Tongue (tissue), 2 donors: Measurements from ENCODE around the gene PSORS1C2. TPM values are rescaled to one million over a fixed set of nuclear protein-coding genes. Genes with fewer than 3 reads are reported as not detected.

Source experiments
- DNase-seq: peaks from one replicate; pipeline ENCODE4 v3.0.0-alpha.2; 2015
- total RNA-seq: library from RNA; depleted of rRNA; stranded (reverse); fragments of >200 nt; gene quantifications from one replicate; pipeline ENCODE4 v1.2.3, GENCODE V29; 2014

The PSORS1C2 gene
- total RNA-seq, 1 donor from 2014 or later: not detected

DNA sequence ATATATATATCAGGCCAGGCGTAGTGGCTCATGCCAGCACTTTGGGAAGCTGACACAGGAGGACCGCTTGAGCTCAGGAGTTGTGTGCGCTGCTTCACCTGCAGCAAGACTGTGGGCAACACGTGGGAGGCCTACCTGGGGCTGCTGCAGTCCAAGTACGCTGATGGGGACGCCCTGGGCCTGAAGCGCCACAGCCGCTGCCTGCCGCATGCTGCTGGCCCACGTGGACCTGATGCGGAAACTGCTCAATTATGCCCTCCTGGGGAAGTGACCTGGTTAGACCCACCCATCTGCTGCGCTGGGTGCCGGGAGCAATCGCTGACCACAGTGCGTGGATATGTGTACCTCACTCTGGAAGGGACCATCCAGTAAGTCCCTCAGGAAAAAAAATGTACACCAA lies 1.8 kb upstream of the PSORS1C2 start:
- no peak for DNase-seq

- no peak for DNase-seq
These were observed 733 bp upstream of the PSORS1C2 start for GRCh38 chr6:31139599-31139998.

- no peak for DNase-seq
These were observed 3.2 kb downstream of the PSORS1C2 start for GRCh38 chr6:31135710-31136109.

- DNase-seq: no peak
These were observed 6.1 kb downstream of the PSORS1C2 start for GRCh38 chr6:31132806-31133205.

GRCh38 chr6:31131595-31131994 lies 7.3 kb downstream of the PSORS1C2 start:
- no peak for DNase-seq

DNA sequence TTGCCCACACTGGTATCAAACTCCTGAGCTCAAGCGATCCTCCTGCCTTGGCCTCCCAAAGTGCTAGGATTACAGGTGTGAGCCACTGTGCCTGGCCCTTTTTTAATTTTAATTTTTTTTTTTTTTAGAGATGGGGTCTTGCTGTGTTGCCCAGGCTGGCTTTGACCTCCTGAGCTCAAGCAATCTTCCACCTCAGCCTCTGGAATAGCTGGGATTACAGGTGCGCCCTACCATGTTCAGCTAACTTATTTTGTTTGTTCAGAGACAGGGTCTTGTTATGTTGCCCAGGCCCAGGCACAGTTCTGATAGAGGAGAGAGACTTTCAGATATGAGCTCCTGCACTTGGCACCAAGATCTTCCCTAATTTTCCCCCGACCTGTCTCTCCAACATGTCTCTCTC lies 8.1 kb downstream of the PSORS1C2 start:
- DNase-seq: no peak

DNA sequence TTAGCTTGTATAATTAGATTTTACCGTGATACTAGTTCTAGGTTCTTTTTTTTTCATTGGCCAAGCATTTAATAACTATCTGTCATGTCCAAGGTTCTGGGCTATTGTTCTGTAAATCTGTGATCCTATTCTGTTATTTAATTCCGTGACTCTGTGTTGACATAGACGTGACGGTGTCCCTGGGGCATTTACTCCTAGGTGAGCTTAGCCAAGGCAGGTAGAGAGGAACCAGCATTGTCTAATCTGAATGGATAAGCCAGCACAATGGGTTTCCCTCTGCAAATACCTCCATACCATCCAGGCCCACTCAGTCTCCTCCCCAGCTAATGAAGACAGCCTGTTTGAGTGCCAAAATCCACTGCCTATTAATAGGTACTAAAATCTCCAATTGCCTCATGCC lies 9.7 kb downstream of the PSORS1C2 start:
- DNase-seq: no peak

DNA sequence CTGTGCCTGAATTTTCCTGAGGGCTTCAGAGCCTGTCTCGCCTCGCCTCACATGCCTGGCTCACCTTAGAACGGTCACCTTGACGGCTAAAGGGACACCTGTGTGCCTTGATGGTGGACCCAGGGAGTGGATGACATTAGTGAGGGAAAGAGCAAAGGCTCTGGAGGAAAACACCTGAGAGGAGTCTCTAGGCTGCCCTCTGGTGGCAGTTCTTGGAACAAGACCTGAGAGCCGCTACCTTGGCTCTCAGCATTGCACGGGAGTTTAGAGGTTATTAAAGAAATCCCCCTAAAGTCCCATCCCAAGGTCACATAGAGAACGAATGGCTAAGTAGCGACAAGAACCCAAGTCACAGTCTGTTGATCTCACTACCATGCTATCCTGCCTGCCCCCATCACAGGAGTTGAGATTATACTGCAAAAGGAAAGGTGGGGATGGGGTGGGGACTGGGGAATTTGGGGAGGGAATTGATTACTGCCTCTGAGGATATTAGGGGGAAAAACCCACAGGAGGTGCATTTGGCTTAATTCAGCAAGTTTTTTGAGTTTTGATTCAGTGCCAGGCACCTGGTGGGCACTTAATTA lies 10.7 kb downstream of the PSORS1C2 start:
- DNase-seq: peak; percentile 67

- no peak for DNase-seq
These were observed 12.3 kb downstream of the PSORS1C2 start for GRCh38 chr6:31126396-31127175.

DNA sequence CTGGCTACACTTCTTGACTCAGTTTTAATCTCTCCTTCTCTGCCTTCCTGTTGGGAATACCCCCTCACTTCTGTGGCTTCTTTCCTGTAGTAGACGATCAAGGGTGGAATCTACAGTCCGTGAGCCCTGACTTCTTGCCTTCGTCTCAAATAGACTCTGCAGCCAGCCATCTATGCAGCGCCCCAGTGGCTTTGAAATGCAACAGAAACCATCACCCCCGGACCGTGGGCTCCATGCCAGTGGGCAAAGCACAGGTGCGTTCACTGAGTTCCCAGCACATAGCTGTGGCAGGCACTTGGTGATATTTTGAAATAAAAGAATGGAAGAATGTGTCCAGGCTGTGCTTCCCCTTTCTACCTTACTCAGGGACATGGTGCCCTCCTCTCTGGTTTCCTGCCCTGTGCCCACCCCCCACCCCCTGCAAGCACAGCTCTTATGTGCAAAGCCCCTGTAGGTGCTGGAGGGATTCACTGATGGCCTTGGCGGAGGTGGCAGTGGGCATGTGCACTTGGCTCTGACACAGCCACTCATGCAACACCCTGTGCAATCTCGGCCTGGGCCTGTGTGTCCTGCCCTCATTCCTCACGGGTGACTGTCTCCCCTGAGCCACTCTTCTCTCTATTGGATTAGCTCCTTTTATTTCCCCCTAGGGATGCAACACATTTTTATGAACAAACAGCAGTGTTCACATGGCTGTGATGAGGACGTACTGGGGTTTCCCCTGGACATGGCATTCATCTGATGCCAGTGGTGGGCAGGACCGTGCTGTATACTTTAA lies 13.1 kb downstream of the PSORS1C2 start:
- no peak for DNase-seq

DNA sequence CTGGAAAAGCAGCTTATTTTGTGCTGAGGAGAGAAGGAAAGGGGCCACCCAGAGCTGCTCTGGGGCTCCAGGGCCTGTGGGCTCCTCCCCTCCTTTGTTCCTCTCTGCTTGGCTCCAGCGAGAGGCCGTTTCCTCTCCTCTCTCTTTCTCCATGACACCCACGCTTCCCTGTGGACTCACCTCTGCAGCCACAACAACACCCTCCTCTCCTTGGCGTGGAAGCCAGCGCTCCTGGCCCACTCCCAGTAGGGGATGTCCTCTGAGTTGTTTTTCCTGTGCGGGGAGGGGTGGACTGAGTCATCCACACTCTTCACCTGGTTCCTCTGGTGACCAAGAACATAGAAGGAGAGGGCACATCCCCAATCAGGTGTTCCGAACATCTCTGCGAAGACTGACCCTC lies 13.7 kb downstream of the PSORS1C2 start:
- peak; percentile 70 for DNase-seq

DNA sequence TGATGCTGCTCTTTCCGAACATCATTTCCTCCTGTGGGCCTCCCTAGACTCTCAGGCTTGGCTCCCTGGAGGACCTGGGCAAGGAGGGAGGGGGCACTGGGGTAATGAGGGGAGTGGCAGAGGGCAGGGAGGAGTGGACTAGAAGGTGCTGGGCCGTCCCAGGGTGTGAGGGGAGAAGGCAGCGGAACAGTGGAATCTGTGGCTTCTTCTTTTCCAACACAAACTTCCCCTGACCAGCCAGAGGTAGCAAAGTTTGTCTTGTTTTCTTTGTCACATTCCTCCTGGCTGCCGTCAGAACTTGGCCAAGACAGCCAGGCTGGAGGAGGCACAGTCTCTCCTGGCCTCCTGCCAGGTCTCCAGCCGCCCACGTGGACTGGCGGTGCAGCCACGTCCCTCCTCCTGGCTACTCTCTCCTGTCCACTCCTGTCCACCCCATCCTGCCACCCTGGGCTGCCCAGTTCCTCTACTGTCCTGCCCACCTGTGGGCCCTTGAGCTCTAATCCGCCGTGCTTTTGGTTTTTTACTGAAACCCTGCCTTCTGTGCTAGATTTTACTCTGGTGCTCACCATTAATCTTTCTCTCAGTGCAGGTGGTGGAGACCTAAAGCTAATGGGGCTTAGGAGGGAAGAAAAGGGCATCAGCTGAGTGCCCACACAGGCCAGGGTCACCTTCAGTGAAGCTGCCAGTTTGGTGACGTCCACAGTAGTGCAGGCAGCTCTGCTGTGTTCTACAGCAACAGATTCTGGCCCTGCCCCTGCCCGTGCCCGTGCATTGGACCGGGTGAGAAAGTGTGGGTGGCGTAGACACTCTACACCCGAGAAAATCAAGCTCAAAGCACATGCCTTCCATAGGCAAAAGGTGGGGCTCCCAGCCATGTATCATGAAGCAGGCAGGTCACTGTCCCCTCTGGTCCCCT lies 15.8 kb downstream of the PSORS1C2 start:
- peak; percentile 87 for DNase-seq

GRCh38 chr6:31121131-31121790 lies 17.6 kb downstream of the PSORS1C2 start:
- no peak for DNase-seq

DNA sequence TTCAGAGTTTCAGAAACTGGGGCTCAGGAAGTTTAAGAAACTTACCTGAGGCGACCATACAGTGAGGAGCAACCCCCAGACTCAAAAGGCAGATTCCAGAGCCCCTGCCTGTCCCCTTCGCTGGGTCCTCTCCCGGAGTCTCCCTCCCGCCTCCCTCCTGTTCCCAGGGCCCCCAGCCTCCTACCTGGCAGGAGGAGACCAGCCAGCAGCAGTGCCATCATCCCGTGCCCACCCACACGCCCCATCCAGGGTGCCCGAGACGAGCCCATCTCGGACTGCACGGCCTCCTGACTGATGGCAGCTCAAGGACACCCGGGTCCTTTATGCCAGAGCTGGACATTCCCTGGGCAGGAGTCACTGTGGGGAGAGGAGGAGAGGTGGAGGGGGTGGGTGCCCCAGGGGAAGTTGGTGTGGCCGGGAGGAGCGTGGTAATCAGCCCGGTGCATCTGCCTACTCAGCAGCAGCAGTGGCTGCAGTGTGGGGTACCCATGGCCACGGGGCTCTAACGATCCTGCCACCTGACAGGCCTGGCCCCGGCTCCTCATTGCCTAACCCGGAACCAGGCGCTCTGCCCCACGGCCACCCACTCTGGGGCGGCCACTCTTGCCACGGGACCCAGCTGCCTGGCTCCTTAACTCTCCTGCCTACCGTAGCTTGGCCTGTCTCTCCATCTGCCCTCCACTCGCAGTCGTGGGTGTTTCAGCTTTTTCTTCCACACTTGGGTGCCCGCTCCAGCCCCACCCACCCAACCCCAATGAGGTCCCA lies 18.5 kb downstream of the PSORS1C2 start, which contains the start of gene CDSN:
Gene CDSN, minus strand, starts transcription at position 296 of the 765 bp plus-strand sequence. Its CDS starts 27 bp downstream, at position 269.
- DNase-seq: no peak

DNA sequence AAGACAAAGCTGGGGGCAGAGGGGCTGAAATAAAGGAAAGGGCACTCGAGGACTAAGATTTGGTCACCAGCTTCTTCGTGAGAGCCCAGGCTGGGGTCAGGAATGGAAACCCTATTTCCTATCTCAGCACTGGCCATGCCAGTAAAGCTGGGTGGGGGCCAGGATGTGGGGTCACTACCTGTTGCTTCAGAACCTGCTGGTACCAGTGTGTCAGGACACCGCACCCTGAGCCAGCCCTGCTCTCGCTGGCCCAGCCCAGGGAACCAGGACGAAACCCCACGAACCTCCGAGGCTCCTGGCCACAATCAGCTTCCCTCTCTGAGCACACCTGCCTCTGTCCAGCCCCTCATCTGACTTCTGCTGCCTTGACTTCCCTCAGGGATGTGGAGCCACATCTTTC lies 20.7 kb downstream of the PSORS1C2 start:
- no peak for DNase-seq

DNA sequence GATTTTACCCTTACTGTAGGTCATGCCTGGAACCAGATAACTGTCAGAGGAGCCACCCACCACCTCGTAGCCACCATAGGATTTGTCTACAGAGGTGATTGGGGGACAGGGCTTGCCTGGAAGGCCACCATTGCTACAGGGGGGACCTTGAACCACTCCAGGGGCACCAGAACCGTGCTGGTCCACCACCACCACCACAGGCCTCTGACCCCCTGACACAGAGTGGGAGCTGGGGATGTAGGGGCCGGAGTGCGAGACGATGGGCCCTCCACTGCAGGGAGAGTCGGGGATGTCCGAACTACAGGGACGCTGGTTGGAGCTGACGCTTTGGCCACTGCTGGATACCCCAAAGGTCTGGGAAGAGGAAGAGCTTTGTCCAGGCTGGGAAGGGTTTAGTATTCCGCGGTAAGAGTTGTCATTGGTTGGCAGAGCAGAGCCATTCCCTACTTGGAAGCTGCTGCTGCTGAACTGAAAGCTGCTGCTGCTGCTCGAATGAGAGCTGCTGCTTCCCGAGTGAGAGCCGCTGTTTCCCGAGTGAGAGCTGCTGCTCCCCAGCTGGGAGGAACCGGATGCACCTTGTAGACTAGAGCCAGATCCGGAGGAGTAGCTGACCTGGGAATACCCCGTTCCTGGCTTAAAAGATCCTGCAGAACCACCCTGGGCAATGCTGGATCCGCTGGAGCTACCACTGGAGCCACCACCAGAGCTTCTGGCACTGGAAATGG lies 22.0 kb downstream of the PSORS1C2 start:
- DNase-seq: no peak

DNA sequence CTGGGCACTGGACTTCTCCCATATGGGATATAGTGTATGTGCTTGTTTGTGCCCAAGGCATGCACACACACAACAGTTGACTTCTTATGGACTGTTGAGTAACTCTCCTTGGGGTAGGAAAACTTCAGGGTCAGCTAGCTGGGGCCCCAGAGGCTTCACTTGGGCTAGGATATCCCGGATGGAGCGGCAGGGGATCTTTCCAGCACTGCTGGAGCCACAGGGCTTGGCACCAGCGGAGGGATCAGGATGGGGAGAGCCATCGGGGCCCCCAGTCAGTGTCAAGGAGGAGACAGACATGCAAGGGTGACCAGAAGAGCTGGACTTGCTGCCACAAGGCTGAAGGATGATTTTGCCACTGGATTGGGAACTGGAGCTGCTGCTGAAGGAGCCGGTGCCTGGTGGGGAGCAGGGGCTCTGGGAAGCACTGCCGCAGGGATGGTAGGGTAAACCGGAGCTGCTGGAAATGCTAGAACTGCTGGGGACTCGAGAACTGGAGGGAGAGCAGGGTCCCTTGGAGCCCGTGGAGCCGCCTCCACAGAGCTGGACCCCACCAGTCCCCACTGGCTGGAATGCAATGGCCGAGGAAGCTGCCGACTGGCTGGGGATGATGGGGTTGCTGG lies 22.8 kb downstream of the PSORS1C2 start:
- DNase-seq: no peak

DNA sequence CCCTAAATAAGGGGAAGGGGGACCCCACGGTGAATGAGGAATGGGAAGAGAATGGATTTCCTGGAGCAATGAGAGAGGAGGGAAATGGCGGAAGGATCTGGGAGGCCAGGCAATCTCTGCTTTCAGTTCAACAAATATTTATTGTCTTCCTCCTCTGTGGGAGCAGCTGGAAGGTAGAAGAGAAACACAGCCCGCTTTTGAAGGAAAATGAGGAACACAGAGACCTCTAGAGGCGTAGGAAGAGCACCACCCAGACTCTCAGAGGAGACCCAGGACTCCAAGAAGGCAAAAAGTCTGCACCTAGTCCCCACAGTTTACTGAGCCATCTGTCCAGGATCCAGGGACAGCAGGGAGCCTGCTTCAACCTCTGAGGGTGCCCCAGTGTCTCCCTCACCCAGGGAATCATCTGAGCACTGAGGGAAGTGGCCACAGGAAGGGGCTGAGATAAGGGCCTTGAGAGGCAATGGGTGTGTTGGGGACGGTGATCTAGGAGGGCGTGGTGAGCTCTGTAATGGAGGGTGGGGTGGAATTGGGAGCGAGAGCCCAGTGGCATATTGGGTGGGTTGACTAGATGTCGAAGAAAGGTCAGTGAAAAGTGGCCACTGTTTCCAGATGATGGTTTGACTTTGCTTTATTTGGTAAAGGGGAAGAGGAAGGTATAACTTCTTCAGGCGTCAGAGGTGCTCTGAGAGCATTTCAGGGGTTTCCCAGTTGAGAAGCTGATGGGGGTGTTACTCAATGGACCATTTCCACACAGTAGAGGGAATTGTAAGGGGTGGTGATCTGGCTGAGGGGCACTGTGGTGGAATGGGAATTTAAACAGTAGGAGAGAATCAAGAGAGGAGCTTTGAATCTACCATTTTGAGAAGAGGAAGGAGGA lies 23.7 kb downstream of the PSORS1C2 start:
- no peak for DNase-seq

DNA sequence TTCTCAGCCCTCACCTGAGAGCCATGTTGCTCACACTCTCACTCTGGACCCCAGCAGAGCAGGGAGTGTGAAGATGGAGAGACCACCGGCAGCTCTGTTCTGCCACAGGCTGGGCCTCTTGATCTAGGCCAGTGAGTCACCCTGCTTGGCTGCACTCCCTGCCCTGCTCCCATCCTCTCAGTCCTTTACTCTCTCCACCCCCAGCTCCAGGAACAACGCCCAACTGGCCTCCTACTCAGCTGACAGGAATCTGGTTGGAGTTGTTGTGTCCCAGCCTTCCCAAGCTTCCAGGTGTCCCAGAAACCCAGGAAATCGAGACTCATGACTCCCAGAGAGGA lies 24.4 kb downstream of the PSORS1C2 start, which contains the start of gene PSORS1C1:
Gene PSORS1C1, plus strand, starts transcription at position 260 of the 338 bp plus-strand sequence. CDS start 14,833 bp downstream, outside the sequence.
- peak; percentile 51 for DNase-seq
